PFSK-1 (cell line): ENCODE data around the gene EHD2.

Source experiments
- FOXP2 ChIP-seq: optimal IDR thresholded peaks from 2 replicates; pipeline ENCODE3; 2011; ENCODE audit warnings: borderline replicate concordance, control low read depth, inconsistent platforms; ENCODE audit not compliant: insufficient read depth; ENCODE audit errors: extremely low read length, extremely low read depth
- POLR2AphosphoS5 ChIP-seq: IDR thresholded peaks from 2 replicates; pipeline ENCODE4 v1.6.1; 2012; ENCODE audit warnings: low read depth, mild to moderate bottlenecking, control low read depth, low read length, moderate library complexity
- REST ChIP-seq, 2 experiments: IDR thresholded peaks; 2 replicates each; pipeline versions ENCODE4 v1.6.1 to v1.8.0; 2011 to 2012; ENCODE audit warnings: low read depth in 2 of 2, low read length in 2 of 2, control low read depth in 1 of 2, inconsistent platforms in 1 of 2, mild to moderate bottlenecking in 1 of 2, moderate library complexity in 1 of 2; ENCODE audit not compliant: insufficient read depth in 1 of 2
- SIN3A ChIP-seq: IDR thresholded peaks from 2 replicates; pipeline ENCODE4 v1.6.1; 2012; ENCODE audit warnings: mild to moderate bottlenecking, low read length, moderate library complexity, borderline replicate concordance; ENCODE audit not compliant: insufficient read depth
- TAF1 ChIP-seq: IDR thresholded peaks from 2 replicates; pipeline ENCODE4 v1.6.1; 2012; ENCODE audit warnings: low read length, control low read depth, borderline replicate concordance; ENCODE audit not compliant: insufficient read depth

The EHD2 gene

DNA sequence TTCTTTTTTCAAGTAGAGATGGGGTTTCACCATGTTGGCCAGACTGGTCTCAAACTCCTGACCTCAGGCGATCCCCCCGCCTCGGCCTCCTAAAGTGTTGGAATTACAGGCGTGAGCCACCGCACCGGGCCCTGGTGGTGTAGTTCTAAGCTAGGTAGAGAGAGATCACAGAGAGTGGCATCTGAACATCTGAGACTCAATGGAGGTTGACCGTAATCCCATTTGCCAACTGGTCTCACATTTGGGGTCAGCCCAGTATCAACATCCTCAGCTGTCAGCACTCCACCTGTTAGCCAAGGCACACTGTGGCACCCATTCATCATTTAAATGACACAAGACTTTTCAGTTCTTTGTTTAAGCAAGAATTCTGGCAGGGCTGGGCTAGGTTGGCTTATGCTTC, 73.3 kb downstream of the EHD2 start:
- no peak for TF ChIP-seq SIN3A
- TF ChIP-seq REST (IDR thresholded peaks at IDR 0.05; ENCODE audit: insufficient read depth in 1 of 2, low read depth in 2 of 2, low read length in 2 of 2): no peak
- no peak for TF ChIP-seq TAF1

- no peak for TF ChIP-seq POLR2AphosphoS5
- no peak for TF ChIP-seq TAF1
- no peak for TF ChIP-seq SIN3A
- TF ChIP-seq FOXP2: no peak
- TF ChIP-seq REST (IDR thresholded peaks at IDR 0.05; ENCODE audit: insufficient read depth in 1 of 2, low read depth in 2 of 2, low read length in 2 of 2): no peak
Measured at GRCh38 chr19:47790398-47790814, 77.2 kb downstream of the EHD2 start.

GRCh38 chr19:47792616-47793015, 79.4 kb downstream of the EHD2 start:
- TF ChIP-seq FOXP2: no peak
- no peak for TF ChIP-seq POLR2AphosphoS5
- TF ChIP-seq TAF1: no peak
- no peak for TF ChIP-seq REST (IDR thresholded peaks at IDR 0.05; ENCODE audit: insufficient read depth in 1 of 2, low read depth in 2 of 2, low read length in 2 of 2)
- TF ChIP-seq SIN3A: no peak
